ENCODE measurements around the gene TCEA2.

TCEA2 gene

DNA sequence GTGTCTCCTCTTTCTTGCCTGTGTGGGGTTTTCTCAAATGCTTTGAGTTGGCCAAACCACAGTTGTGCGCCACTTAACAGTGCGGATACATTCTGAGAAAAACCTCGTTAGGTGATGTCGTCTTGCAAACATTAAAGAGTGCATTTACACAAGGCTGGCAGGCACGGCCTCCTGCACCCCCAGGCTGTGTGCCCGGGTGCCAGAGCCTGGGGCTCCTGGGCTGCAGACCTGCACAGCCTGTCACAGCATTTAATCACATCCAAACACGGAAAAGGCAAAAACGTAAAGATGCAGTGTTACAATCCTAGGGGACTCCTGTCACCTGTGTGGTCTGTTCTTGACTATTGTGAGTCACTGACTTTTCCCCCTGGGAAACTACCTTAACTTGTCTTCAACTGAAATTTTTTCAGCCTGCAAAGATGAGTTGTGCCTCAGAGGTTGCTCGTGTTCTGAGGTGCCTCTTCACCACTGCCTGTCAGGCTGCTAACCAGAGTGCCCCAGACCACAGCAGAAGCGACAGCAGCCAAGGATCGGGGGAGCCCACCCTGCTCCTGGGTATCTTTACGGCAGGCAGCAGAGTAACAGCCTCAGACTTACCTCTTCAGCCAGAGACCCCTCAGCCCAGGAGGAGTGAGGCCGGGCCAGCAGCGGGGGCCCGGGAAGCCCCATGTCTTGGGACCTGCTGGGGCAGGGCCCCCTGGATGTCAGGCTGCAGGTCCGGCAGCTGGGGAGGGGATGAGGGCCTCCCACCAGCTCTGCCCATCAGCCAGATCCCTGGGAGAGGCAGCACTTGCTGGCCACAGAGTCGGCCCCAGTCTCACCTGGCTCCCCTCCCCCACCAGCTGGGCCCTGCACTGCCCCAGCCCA, 27.7 kb upstream of the TCEA2 start:
- DNase-seq (ENCODE audit: low read depth, low spot score) = no peak

DNA sequence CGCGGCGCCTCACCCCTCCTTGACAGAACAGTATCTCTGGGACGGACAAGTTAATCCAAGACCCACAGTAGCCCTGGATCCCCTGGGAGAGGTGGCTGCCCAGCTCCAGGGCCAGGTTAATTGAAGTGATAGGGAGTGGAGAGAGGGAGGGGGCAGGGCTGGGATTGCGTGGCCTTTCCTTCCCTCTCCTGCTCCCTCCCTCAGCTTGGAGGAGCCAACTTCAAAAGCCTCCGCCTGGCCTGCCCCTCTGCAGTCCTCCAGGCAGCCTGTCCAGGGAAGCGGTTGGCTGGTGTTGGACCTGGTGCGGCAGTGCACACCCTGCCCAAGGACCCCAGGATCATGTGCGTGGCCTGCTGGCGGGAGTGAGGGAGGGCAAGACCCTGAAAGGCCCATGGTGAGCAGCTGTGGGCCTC, 27.1 kb upstream of the TCEA2 start, which contains the start of gene C20orf204:
TSS of gene C20orf204 (plus strand) at position 250 of the 413 bp plus-strand sequence. CDS start at position 392, 142 bp downstream.
- DNase-seq (ENCODE audit: low read depth, low spot score) = no peak

DNA sequence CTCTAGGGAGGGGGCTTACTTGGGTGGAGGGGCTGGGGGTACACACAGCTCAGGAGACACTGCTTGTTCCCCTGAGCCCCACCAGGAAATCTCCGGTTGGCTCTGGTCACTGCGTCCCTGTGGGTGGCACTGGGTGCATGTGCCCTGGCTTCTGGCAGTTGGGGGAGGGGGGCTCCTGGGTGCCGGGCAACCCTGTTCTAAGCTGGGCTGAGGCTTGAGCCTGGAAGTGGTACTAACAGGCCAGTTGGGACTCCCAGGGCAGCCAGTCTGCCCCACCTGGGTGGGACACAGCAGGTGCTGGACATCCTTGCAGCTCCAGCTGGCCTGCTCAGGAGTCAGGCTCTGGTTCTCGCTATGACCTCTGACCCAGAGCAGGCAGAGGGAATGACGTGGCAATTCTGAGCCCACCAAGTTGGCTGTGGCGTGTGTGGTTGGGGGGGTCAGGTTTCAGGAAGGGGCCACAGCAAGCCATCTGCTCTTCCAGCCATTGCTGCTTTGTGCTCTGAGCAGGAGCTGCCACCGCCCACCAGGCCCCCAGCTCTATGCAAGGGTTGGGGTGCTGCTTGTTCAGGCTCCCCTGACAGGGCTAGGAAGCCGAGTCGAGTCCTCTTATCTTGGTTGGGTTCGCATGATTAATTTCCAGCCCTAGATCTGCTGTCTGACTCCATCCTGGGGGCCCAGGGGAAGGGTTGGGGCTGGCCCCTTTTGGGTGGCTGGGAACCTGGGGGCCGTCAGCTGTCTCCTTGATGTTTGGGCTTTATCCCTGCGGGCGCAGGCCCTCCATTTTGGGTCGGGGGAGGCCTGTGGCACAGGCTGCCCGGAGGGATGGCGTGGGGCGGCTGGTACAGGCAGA, 26.4 kb upstream of the TCEA2 start:
- DNase-seq (ENCODE audit: low read depth, low spot score) = no peak

DNA sequence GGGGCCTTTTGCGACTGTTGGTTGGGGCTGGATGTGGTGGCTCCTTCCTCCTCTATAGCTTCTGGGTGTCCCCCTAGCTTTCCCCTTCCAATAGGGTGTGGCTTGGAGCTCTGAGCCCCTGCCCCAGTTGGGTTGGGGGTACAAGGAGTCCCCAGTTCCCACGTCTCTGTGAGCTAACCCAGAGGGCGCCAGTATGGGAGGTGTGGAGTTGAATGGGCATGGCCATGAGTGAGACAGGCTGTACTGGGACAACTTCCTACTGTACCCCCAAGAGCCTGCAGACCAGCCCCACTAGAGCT, 25.9 kb upstream of the TCEA2 start:
- DNase-seq (ENCODE audit: low read depth, low spot score) = no peak

DNA sequence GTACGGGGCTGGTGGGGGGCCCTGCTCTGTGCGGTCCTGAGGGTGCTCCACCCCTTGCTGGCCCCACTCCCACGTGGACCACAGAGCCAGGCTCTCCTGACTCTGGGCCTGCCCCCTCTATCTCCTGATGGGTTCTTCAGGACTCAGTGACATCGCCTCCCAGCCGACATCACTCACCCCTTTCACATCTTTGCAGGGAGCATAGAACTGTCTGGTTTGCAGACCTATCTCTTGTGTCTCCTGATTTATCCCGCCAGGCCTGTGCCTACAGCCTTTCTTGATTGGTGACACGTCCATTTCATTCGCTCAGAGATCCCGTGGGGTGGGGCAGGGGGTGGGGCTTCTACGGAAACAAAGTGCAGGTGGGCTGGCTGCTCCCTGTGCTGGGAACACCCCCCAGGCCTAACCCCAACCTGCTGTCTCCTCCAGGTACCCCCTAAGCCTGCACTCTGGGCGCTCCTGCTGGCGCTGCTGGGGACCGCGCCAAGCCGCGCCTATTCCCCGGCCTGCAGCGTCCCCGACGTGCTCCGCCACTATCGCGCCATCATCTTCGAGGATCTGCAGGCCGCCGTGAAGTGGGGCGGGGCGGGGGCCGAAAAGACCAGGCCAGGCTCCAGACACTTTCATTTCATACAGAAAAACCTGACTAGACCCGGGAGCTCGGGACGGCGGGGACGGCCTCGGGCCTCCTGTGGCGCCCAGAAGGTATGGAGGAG, 25.3 kb upstream of the TCEA2 start:
- no peak for DNase-seq (ENCODE audit: low read depth, low spot score)

DNA sequence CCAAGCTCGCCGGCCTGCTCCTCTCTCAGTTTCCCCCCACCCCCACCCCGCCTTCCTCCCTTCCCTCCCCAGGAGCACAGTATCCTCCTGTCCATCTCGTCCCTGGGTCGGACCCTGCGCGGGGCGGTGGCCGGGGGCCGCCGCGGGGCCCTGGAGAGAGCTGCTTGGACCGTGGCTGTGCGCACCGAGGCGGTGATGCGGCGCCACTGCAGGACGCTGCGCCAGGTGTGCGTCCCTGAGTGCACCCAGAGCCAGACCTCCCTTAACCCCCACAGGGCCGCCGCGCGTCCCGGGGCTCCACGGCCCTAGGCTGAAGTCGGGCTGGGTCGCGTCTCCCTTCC, 24.8 kb upstream of the TCEA2 start:
- DNase-seq (ENCODE audit: low read depth, low spot score) = no peak

DNA sequence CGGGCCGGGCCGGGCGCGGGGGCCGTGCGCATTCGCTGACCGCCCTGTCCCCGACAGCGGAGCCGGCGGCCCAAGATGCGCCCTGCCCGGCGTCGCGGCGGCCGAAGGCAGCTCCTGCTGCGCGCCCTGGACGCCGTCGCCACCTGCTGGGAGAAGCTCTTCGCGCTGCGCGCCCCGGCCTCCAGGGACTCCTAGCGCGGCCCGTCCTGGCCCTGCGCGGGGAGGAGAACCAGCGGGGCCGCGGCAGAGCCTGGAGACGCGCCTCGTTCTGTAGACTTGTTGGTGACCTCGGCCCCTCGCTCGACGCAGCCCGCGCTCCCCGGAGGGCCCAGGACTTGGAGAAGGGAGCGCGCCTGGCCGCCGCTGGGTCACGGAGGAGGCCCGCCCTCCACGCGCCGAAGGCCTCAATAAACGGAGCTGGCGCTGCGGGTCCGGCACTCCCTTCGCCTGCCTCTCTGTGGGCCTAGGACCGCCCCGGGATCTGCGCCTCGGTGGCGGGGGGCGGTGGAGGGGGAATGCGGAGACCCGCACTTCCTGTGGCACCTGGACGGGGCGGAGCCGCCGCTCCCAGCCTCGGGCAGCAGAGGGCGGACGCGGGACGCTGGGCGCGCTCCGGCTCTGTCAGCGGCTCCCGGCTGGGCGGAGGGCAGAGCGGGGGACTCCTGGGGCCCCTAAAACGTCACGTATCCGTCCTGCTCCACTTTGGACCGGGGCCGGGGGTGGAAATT, 24.3 kb upstream of the TCEA2 start:
- DNase-seq (ENCODE audit: low read depth, low spot score) = no peak

DNA sequence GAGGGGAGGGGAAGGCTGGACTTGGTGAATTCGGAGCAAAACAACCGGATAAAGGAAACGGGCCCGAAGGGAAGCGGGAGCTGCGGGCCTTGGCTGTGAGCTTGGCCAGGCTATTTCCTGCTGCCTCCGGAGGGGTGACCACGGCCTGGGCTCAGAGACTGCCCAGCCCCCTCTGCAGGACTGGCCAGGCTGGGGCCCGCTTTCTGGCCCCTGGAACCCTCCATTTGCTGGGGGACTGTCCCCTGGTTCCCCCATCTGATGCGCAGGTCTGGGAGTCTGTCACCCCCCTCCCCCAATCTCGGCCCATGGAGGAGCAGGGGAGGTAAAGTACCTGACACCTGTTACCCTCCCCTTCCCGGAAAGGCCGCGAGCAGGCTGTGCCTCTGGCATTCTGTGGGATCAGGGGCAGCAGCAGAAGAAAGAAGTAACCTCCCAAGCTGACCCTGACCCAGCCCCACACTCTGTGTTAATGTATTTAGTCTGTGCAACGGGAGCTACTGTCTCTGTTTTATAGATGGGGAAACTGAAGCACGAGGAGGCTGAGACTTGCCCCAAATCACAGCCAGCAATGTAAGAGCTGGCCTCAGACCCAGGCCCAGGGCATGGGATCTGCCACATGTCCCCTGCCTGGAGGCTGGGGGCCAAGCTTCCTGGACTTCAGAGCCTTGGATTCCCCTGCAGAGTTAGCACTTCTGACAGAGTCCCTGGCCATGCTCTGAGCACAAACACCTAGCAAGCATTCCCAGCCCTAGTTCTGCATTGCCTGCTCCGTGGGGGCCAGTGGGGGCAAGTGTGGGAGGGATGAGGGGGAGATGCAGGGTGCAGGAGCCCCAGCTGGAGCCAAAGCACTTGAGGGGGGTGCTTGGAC, 23.5 kb upstream of the TCEA2 start:
- no peak for DNase-seq (ENCODE audit: low read depth, low spot score)

DNA sequence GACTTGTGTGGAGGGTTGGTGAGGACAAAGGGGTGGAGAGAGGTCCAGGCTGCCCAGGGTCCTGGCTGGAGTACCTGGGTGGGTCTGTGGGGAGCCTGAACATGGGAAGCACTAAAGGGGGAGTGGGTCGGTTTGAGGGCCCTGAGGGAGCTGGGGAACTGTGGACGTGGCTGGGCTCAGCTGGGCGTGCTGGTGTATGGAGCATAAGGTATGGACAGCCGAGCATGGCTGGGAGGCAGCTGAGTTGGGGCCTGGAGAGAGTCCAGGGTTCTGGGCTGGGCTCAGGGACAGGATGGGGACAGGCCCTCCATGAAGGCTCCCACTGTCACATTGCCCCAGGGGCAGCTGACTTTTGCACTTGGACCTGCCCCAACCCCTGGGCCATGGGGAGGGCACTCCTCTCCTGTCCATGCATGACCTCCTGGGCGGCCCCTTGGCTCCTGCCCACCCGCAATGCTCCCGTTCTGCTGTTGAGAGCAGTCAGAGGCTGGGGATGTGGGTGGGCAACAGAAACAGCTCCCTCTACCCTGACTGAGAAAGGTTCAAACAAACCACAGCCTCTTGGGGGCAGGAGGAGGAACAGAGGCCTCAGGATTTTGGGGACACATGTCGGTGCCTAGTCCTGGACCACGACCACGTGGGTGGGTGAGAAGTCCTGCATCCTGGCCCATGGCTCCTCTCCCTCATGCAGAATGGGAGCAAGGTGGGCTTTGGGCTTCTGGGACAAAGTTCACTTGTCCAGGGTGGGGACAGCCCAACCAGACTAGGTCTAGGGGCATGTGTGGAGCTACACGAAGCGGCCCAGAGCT, 22.6 kb upstream of the TCEA2 start:
- no peak for DNase-seq (ENCODE audit: low read depth, low spot score)

DNA sequence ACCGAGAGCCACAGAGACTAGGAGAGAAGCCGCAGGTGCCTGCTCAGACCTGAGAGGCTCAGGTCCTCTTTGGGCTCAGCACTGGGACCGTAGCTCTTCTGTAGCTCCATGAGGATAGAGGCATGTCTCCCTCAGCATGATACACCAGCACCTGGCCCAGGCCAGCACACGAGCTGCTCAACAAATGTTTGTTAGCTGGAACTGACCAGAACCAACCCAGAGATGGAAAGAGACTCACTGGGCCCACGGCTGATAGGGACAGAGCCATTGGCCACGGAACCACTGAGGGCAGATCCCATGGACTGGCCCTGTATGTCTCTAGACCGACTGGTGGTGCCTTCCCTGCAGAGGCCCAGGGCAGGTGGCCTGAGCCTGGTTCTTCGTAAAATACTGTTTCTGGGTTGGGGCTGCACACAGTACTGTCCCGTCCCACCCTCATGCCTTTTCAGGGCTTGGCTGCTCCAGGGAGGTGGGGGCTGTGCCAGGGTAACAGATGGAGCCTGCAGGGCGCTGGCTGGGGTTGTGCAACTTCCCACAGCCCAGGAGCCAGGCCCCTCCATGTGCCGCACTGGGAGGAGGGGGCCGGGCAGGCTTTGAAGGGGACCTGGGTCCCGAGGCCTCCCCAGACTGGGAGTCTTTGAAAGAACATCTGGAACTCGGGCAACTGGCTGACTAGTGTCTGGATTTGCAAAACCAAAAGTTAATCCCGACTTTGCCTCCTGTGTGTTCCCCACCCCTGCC, 21.8 kb upstream of the TCEA2 start:
- DNase-seq (ENCODE audit: low read depth, low spot score) = no peak

DNA sequence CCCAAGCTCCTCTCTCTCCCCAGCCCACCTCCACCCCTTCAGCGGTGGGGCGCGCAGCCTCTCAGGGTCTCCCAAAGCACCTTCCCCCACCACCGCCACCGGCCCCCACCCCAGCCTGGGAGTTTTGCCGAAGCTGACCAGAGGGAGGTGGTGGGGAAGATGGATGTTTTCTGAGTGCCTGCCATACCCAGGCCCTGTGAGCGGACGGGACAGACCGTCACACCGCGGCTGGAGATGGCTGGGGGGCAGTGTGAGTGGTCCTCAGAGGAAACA, 21.3 kb upstream of the TCEA2 start:
- no peak for DNase-seq (ENCODE audit: low read depth, low spot score)

DNA sequence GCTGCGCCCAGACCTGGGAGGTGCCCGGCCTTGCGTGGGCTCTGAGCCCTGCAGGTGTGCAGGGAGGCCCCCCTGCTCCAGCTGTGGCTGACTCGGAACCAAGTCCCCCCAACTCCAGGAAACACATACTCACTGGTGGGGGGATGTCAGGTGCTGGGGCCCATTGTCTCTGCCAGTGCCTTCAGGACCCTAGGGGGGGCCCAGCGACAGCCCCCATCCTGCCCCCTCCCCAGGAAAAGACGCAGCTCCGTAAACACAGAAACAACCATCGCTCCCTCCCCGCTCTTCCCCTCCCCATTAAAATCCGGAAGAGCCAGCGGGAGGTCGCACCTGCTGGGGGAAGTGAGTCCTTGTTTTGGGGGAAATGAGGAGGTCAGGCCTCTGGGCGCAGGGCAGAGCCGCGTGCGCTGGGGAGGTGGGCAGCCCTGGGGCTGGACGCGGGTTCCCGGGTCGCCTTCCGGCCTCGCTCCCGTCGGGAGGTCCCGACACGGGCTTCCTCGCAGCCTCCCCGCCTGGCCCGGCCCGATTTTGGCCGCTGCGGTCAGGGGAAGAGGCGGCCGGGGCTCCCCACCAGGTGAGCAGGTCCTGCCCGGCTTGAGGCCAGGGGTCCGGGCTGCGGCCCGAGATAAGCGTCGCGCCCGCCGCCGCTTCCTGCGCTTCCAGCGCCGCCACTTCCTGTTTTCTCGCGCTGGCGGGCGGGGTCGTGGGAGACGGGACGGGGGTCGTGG, 20.8 kb upstream of the TCEA2 start:
- no peak for DNase-seq (ENCODE audit: low read depth, low spot score)

DNA sequence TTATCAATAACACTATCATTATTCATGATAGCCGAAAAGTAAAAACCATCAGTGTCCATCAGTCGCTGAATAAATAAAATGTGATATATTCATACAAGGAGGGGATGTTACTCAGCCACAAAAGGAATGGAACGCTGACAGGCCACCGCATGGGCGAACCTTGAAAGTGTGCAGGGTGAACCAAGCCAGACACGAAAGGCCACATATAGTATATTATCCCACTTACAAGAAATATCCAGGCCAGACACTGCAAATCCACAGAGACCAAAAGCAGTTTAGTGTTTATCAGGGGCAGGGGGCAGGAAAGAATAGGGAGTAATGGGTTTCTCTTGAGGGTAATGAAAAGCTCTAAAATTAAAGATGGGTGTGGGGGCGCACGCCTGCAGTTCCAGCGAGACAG, 19.2 kb upstream of the TCEA2 start:
- DNase-seq (ENCODE audit: low read depth, low spot score) = no peak

DNA sequence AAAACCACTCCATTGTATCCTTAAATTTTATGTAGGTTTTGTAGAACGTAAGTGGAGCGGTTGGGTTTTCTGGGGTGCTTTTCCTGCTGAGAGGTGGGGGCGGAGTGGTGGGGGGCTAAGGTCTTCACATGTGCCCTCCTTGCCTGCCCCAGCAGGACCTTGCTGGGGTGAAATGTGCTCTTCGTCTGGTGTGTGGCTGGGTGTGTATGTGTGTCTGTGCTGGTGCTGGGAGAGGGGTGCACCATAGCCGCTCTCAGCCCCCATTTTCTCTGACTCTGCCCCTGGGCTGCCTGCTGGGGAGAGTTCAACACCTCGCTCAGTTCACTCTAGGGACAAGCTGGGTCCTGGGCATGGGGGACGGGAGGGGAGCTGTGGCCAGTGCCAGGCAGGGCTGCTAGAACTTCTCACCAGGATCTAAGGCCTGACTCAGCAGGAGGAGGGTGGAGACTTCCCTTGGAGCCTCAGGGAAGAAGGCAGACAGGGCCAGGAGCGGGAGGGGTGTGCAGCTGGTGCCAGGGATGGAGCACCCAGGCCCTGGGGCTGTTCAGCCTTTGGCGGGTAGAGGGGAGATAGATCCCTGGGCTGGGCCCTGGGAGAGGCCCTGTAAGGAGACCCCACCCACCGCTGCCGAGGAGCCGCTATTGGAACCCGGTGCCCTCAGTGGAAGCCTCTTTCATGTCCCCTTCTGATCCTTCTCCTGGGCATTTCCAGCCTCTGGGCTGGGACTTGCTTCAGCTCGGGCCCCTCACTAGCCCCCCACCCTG, 18.3 kb upstream of the TCEA2 start:
- DNase-seq (ENCODE audit: low read depth, low spot score) = no peak

DNA sequence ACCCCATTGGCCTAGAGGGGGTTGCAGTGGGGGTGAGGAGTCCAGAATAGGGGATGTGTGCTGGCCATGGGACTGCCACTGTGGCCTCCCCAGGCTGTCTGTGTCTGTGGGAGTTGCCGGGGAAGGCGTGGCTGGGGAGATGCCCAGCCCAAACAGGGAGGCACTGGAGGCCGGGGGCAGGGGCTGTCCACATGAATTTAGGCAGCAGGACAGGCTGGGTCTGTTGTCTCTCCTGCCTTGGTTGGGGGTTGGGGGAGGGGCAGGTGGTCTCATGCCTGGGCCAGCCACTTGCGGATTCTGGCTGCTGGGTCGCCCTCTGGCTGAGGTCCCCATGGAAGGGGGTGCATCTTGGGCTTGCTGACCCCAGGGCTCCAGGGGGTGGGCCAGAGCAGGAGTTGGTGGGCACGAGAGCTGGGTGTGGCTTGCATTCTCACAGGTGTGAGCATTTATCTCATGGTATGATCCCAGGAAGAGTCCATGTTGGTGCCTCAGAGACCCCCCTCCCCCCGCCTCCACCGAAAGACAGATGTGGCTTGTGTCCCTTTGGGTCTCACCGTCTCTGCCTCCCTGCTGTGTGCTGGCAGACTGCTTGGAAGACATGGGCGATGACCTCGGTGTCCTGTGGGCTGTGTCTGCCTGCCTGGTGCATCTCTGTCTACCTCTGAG, 17.5 kb upstream of the TCEA2 start:
- DNase-seq (ENCODE audit: low read depth, low spot score) = no peak

DNA sequence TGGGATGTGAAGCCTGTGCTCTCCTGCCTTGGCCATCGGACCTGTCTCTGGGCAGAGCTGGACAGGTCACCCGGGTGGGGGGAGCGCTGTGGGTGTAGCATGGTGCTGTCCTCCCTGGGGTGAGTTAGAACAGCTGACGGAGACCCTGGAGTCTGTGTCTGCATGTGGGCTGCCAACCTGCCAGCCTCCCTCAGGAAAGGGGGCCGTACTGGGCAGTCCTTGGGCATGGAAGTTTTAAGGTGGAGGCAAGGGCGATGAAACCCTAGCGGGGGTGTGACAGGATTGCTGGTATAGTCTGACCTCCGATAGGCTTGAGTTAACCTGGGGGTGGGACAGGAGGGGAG, 16.0 kb upstream of the TCEA2 start:
- no peak for DNase-seq (ENCODE audit: low read depth, low spot score)

DNA sequence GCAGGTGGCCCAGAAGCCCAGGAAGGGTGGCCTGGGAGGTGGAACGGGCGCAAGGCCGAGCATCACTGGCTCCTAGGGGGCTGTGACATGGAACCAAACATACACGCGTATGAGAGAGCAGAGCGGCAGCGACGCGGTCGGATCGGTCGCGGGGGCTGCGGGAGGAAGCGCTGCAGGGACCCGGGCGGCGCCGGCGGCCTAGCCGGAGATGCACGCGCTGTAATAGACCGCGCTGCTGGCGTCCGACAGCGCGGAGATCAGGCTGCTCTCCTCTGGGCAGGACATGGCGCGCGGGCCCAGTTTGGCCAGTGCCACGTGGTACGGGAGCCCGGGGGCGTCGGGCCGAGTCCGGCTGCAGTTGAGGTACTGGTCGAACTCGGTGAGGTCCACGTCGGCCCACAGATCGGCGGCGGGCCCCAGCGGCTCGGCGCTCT, 15.0 kb upstream of the TCEA2 start:
- no peak for DNase-seq (ENCODE audit: low read depth, low spot score)

Measured in brain pericyte (primary cell).